Astrocyte of the spinal cord (primary cell): Measurements from ENCODE around the gene SPIN2A.
"Not testable (repeated sequence)": the region's sequence is repeated elsewhere in the genome, so short reads cannot be mapped to it uniquely, and the experiment has no call there.

Source experiments
- DNase-seq: peaks from one replicate; pipeline ENCODE4 v3.0.0; 2011; ENCODE audit warnings: low read depth, low spot score
- H3K4me3 ChIP-seq: 2 replicates; pipeline ENCODE4 v1.5.1; 2011; ENCODE audit warnings: low read depth, mild to moderate bottlenecking, low read length, moderate library complexity
- in situ Hi-C: cut with HindIII; loops from 2 replicates; pipeline ENCODE4 v1.10.0; 2017; ENCODE audit warnings: low sequenced_read_pairs
- TF ChIP-seq, protein P1 (sequence below): IDR thresholded peaks from 2 replicates; pipeline ENCODE4 v1.5.1; 2012; ENCODE audit warnings: low read depth, mild to moderate bottlenecking, low read length, inconsistent platforms

Gene SPIN2A

DNA sequence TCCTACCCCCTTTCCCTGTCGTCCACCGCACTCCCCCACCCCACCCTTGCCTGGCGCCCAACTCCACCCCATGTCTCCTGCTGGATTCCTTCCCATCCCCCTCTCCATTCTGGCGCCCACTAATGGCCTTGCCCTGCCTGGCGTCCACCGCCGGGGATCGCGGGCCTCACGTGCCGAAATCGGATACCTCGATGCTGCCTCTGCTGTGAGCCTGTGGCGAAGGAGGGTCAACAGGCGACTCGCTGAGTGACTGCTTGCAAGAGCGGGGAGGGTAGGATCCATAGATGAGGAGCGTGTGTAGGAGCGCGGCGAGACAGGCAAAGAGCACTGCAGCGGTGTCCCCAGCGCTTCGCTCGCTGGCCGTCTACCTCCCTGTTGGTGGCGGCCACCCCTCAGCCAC, at the start of gene SPIN2A:
SPIN2A (minus strand) TSS at position 325 of the 400 bp plus-strand sequence. CDS start 800 bp downstream, outside the sequence.
- peak within 1 kb of the TSS; percentile 11 for H3K4me3 ChIP-seq
- DNase-seq = not testable (repeated sequence)

DNA sequence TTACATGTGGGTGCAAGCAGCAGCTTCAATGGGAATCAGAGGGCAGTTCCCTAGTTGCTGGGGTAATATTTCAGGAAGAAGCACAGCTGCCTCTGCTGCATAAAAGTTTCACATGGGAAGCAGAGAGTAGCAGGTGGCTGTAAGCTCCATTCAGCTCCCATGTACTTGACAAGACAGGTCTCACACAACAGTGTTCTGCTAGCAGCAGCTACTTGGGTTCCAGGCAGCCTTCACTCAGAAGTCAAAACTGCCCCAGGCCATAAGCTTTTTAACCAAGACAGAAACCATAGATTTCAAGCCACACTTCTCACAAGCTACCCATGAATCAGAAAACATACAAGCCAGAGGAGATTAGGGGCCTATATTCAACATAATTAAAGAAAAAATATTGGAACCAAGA, 41.4 kb upstream of the SPIN2A start:
- no peak for DNase-seq
- in situ Hi-C loops = no loop called here
- H3K4me3 ChIP-seq = no peak overlapping the region
- TF ChIP-seq, protein P1, sequence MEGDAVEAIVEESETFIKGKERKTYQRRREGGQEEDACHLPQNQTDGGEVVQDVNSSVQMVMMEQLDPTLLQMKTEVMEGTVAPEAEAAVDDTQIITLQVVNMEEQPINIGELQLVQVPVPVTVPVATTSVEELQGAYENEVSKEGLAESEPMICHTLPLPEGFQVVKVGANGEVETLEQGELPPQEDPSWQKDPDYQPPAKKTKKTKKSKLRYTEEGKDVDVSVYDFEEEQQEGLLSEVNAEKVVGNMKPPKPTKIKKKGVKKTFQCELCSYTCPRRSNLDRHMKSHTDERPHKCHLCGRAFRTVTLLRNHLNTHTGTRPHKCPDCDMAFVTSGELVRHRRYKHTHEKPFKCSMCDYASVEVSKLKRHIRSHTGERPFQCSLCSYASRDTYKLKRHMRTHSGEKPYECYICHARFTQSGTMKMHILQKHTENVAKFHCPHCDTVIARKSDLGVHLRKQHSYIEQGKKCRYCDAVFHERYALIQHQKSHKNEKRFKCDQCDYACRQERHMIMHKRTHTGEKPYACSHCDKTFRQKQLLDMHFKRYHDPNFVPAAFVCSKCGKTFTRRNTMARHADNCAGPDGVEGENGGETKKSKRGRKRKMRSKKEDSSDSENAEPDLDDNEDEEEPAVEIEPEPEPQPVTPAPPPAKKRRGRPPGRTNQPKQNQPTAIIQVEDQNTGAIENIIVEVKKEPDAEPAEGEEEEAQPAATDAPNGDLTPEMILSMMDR = no peak

More for the DNA sequence above, at the start of gene SPIN2A:
- in situ Hi-C loops = not testable (repeated sequence)

DNA sequence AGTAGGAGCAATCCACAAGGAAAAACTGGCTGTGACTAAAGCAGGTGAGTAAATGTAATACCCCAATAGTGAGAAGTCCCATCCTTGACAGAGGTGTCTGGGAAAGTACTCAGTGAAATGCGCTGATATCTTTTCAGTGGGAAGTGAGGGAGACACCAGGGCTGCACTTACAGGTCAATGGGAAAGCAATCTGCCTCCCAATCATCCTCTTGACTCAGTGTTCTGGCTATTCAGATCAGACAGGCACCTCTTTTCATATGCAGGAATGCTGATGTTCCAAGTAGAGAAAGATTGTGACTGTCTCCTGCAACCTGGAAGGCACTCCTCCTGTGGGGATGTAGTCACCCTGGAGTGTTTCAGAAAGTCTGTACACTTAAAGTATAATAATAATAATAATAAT, 39.9 kb upstream of the SPIN2A start:
- in situ Hi-C loops = no loop called here
- TF ChIP-seq, protein P1 = no peak
- DNase-seq = no peak
- no peak overlapping the region for H3K4me3 ChIP-seq

DNA sequence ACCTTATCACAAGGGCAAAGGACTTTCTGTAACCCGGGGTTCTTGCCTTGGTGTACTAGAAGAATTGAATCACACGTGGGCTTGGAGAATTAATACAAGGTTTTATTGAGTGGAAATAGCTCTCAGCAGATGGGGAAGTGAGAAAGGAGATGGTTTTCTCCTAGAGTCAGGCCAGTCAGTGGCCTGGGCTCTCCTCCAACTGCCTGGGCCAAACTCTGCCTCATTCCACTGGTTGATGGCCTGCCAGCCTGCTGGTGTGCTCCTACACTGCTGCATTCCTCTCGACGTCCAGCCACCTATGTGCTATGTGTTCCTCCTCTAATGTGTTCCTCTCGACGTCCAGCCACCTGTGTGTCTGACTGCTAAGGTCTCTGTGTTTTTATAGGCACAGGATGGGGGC, 35.3 kb upstream of the SPIN2A start:
- TF ChIP-seq, protein P1 = no peak
- in situ Hi-C loops = no loop called here
- H3K4me3 ChIP-seq = no peak overlapping the region
- DNase-seq = no peak

DNA sequence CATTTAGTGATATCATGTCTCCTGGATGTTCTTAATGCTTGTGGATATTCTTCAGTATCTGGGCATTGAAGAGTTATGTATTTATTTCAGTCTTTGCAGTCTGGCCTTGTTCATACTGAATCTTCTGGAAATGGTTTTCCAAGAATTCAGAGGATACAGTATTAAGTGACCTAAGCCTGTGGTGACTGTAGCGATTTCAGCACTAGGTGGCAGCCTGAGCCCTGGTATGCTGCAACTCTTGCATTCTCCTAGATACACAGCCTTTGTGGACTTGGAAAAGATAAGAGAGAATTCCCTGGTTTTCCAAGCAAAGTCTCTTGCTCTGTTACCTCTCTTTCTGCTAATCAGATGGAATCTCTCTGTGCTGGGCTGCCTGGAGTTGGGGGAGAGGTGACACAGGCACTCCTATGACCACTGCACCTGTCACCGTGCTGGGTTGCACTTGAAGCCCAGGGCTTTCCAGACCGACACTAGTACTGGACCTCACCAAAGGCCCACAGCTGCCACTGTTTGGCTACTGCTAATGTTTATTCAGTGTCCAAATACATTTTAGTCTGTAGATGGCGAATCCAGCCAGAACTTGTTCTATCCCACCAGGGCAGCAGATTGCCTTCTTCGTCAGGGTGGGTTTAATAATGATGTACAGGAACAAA, 19.3 kb upstream of the SPIN2A start:
- peak; percentile 8 for DNase-seq
- in situ Hi-C loops = no loop called here
- no peak overlapping the region for H3K4me3 ChIP-seq
- TF ChIP-seq, protein P1 = peak; percentile 31

DNA sequence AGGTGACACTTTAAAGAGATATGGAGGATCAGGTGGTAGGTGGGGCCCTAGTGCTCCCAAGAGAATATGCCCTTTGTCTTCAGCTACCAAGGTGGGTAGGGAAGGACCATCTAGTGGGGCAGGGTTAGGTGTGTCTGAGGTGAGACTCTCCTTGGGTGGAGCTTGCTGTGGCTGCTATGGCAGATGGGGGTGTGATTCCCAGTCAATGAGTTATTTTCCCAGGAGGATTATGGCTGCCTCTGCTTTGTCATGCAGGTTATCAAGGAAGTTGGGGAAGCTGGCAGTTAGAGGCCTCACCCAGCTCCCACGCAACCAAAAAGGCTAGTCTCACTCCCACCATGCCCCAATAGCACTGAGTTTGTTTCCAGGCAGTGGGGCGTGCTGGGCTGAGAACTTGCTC, 18.0 kb upstream of the SPIN2A start:
- no peak for DNase-seq
- in situ Hi-C loops = no loop called here
- no peak overlapping the region for H3K4me3 ChIP-seq
- TF ChIP-seq, protein P1 = no peak

DNA sequence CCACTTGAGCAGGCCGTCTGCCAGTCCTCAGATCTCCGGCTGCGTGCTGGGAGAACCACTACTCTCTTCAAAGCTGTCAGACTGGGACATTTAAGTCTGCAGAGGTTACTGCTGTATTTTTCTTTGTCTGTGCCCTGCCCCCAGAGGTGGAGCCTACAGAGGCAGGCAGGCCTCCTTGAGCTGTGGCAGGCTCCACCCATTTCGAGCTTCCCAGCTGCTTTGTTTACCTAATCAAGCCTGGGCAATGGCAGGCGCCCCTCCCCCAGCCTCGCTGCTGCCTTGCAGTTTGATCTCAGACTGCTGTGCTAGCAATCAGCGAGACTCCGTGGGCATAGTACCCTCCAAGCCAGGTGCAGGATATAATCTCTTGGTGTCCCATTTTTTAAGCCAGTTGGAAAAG, 15.0 kb upstream of the SPIN2A start:
- in situ Hi-C loops, DNase-seq, H3K4me3 ChIP-seq: not testable (repeated sequence)

DNA sequence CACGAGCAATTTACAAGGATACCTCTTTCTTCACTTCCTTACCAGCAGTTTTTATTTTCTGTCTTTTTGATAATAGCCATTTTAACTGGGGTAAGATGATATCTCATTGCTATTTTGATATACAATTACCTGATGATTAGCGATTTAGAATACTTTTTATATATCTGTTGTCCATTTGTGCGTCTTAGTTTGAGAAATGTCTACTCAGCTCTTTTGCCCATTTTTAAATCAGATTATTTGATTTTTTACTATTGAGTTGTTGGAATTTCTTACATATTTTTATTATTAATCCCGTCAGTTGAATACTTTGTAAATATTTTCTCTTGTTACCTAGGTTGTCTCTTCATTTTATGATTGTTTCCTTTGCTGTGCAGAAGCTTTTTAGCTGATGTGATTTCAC, 1.5 kb upstream of the SPIN2A start:
- in situ Hi-C loops = no loop called here
- TF ChIP-seq, protein P1 = no peak
- H3K4me3 ChIP-seq = no peak overlapping the region
- no peak for DNase-seq
